ENCODE data around the gene LRCOL1.

LRCOL1 gene

DNA sequence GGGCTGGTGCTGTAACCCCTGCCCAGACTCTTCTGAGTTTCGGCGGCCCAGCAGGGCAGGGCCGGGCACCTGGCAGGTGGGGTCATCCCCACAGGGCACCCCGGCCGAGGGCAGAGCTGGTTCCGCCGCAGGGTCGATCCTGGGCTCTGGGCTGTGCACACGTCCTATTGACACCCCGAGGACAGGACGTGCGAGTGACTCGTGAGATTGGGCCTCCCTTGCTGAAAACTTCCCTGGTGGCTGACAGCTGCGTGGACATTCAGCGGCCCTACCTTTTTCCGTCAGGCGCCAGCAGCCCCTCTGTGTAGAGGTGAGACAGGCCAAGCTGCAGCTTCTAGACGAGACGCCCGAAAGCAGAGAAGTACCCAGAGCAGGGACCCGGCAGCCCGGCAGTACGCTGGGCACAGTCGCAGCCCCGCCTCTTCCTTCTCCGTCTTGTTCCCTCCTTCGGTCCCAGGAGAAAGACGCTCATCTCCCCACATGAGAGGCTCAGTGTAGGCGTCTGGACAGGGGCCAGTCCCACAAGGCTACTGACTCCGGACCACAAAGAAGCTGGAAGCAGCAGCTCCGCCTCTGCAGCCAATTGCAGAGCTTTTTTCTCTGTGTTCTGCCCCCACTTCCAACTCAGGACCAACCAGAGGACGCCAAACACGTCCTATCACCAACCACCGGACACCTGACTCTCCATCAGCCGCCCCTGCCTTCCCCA, at the start of gene LRCOL1:
Gene LRCOL1 (minus strand): TSS at position 532 of the 709 bp plus-strand sequence. CDS start 4,331 bp downstream, outside the sequence.
- no peak for TF ChIP-seq CTCF (IDR thresholded peaks at IDR 0.05)
- no peak for TF ChIP-seq ZFX (IDR thresholded peaks at IDR 0.05; ENCODE audit: borderline replicate concordance)
- no peak within 1 kb of the TSS for H3K27ac ChIP-seq

GRCh38 chr12:132660052-132660451, 49.7 kb upstream of the LRCOL1 start:
- TF ChIP-seq ZFX (IDR thresholded peaks at IDR 0.05; ENCODE audit: borderline replicate concordance) (no peak), CTCF (IDR thresholded peaks at IDR 0.05) (no peak)
- H3K27ac ChIP-seq: no peak overlapping the region

- H3K27ac ChIP-seq: no peak overlapping the region
- no peak for TF ChIP-seq ZFX (IDR thresholded peaks at IDR 0.05; ENCODE audit: borderline replicate concordance)
- TF ChIP-seq CTCF (IDR thresholded peaks at IDR 0.05): no peak
These were observed 48.8 kb upstream of the LRCOL1 start for GRCh38 chr12:132659146-132659545.

GRCh38 chr12:132658149-132658894, 47.9 kb upstream of the LRCOL1 start:
- TF ChIP-seq CTCF (IDR thresholded peaks at IDR 0.05): no peak
- no peak for TF ChIP-seq ZFX (IDR thresholded peaks at IDR 0.05; ENCODE audit: borderline replicate concordance)
- H3K27ac ChIP-seq: no peak overlapping the region

GRCh38 chr12:132657004-132657727, 46.8 kb upstream of the LRCOL1 start:
- no peak overlapping the region for H3K27ac ChIP-seq
- TF ChIP-seq ZFX (IDR thresholded peaks at IDR 0.05; ENCODE audit: borderline replicate concordance): no peak
- no peak for TF ChIP-seq CTCF (IDR thresholded peaks at IDR 0.05)

GRCh38 chr12:132653567-132654290, 43.3 kb upstream of the LRCOL1 start:
- TF ChIP-seq ZFX (IDR thresholded peaks at IDR 0.05; ENCODE audit: borderline replicate concordance) (no peak), CTCF (IDR thresholded peaks at IDR 0.05) (no peak)
- no peak overlapping the region for H3K27ac ChIP-seq
